HS-27A (cell line): ENCODE results near the gene KAZN.
"Not testable (repeated sequence)": the region's sequence is repeated elsewhere in the genome, so short reads cannot be mapped to it uniquely, and the experiment has no call there.

Source experiments
- DNase-seq: peaks from one replicate; pipeline ENCODE4 v3.0.0-alpha.2; 2012; ENCODE audit warnings: low read depth, missing footprints

KAZN gene

DNA sequence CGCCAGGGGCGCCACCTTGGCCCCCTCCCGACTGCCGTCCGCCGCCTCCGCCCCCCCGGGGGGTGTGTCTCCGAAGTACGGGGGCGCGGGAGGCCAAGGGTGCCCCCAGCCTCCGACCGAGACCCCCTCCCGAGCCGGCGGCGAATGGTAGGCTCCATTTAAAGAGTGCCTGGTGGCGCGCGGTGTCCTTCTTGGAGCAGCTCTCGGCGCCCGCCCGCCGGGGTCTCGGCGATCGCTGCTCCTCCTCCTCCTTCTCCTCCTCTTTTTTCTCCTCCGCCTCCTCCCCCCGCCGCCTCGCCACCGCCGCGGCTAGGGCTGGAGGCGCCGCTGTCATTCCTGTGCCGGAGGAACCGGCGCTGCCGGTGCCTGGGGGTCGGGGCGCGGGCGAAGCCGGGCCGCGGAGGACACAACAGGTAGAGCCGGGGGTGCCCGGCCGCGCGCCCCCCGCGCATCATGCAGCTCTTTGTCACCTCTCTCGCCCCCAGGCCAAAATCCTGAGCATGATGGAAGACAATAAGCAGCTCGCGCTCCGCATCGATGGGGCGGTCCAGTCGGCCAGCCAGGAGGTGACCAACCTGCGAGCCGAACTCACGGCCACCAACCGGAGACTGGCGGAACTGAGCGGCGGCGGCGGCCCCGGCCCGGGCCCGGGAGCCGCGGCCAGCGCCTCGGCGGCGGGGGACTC lies at the start of gene KAZN:
Gene KAZN, plus strand, starts transcription at position 188 of the 685 bp plus-strand sequence.
- no peak for DNase-seq

DNA sequence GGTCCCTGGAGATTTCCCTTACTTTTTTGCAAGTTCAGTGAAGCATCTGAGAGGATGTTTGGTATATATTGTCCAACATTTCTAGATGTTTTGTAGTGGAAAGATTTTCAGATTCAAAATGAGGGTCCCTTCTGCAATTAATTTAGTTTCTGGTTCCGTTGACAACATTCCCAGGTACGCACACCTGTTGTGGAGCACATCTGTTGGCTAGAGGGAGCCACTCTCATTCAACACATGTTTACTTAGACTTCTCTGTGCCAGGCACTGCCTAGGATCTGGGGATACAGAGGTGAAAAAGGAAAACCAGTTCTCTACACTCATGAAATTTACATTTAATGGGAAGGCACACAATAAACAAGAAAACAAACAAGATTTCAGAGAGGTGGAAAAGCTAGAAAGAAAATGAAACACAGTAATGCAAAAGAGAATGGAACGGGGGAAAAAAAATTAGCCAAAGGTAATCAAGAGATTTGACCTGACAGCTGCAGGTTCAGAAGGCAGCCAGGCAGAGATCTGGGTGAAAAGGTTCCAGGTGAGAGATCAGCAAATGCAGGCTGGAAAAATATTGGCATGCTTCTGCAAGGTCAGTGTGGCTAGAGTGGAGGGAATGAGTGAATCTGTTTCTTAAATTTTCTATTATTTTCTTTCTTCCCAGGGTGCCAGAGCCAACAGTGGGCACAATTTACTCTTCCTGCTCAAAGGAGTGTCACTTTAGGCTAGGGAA lies 48.4 kb upstream of the KAZN start:
- DNase-seq: no peak

DNA sequence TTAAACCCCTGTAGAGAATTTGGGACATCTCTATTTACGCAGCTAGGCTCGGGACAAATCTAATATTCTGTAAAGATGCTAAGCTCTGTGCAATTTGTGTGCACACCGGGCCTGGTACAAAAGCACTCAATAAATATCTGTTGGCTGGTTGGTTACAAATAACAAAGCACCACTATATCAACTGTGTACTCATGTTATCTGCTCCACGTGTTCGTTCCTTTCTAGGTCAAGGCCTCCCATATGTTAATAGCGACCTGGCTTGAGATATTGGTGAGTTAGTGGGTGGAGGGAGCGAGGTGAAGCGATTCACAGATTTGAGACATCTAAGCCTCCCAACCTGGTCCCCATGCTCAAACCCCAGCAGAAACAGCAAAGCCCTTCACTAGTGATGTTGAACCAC lies 47.1 kb upstream of the KAZN start:
- no peak for DNase-seq

DNA sequence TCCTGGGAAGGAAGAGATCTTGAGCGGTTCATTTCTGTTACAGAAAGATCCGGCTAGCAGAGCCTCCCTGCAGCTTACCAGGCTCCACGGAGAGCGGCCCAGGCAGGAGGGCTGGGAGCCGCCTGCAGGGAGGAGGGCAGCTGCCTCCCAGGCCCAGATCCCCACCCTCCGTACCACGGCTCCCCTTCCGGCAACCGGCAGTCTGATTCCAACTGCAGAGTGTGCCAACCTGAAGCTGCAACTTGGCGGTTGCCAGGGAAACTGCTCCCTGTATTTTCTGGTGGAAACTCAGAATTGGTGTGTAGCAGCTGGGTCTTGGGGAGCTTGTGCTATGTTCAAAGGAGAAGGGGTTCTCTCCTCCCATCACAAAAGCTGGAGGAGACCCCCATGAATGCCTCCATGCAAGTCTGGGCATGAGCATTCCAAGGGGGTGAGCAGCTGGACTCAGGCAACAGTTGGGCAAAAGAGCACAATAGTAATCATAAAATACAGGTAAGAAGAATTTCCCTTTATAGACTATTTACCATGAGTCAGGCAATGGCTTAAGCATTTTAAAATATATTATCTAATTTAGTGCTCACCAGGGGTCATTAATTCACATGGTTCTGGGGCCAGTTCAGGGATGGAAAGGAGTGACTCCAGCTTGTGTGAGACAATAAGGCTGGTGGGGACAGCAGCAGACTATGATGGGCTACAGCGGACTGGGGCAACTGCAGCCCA lies 46.1 kb upstream of the KAZN start:
- DNase-seq: no peak

DNA sequence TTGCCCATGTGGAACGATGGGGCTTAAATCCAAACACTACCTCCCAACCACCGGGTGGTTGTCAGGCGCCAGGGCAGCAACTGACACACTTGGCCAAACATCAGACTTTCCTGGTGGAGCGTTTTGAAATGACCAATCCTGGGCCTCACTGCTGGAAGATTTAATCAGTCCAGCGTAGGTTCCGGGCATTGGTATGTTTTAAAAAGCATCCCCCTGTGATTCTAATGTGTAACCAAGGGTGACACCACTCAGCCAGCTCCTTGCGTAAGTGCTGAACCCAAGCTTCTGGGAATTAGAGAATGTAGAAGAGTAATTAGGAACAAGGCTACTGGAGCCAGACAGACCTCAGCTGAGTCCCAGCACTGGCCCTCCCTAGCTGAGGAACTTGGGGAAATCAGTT lies 44.8 kb upstream of the KAZN start:
- no peak for DNase-seq

DNA sequence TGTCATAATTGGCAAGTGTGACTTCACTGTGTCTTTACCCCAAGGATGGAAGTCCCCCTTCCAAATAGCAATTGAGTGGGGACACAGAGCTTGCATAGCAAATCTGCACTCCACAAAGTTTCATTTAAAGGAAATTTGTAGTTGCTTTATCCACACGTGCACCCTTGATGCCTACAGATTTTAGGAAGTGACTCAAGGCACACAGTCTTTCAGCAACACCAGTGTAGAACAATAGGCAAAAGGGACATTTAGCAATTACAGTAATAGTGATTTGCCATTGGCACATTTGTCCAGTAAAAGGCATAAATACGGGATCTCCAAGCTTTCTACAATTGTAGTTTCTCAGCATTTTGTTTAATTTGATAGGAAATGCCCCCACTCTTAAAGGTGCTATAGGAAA lies 43.4 kb upstream of the KAZN start:
- DNase-seq: no peak

DNA sequence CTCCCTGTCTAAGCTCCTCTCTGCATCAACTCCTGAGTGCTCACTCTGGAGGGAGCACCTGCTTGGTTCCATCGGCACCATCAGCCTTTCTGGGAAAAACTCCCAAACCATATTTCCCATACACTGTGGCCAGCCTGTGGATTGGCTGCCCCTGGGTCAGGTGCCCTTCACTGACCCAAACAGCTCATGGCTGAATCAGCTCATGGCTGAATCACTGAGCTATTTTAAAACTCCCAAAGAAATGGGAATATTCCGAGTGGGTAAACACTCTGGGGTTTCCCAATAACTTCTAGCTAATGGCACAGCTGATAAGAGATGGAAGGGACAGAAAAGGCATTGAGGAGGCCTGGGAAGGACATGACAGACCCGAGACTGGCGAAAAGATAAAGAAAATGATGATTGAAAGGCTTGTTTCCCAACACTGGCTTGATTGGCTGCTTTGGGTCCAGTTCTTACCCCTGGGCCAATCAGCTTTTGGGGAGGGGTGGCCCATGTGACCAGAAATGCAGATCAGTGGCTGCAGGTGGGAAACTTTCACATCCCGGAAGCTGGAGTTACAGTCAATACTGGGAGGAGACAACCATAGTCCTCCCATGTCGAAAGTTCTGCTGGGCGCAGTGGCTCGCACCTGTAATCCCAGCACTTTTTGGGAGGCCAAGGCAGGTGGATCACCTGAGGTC lies 37.3 kb upstream of the KAZN start:
- DNase-seq: no peak

DNA sequence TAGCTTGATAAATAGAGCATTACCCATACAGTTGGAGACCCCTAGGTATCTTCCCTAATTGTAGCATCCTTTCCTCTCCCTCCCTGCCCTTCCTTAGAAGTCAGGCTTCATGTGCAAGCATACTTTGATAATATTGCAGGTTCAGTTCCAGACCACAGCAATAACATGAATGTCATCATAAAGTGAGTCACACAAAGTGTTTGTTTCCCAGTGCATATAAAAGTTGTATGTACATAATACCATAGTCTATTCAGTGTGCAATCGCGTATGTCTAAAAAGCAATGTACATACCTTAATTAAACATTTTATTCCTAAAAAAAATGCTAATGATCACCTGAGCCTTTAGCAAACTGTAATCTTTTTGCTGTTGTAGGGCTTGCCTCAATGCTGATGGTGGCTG lies 33.4 kb upstream of the KAZN start:
- DNase-seq: no peak

DNA sequence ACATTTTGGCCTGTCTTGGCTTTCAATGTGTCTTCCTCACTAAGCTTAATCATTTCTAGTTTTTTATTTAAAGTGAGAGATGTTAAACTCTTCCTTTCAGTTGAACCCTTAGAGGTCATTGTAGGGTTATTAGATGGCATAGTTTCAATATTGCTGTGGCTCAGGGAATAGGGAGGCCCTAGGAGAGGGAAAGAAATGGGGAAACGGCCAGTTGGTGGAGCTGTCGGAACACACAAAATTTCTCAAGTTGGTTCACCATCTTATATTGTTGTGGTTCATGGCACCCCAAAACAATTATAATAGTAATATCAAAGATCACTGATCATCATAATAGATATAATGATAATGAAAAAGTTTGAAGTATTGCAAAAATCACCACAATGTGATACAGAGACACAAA lies 31.4 kb upstream of the KAZN start:
- no peak for DNase-seq

DNA sequence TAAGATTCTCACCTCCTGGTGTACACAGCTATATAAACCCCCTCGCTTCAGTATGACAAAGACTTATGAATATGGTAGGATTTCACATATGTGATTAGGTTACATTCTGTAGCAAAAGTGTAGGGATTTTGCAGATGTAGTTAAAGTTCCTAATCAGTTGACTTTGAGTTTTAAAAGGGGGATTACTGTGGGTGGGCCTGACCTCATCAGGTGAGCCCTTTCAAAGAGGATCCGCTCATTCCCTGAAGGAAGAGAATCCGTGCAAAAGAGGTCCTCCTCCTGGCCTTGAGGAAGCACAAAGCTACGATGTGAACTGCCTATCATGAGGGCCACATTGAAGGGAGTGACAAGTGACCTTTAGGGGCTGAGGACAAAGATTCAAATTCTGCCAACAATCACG lies 30.6 kb upstream of the KAZN start:
- DNase-seq: no peak

DNA sequence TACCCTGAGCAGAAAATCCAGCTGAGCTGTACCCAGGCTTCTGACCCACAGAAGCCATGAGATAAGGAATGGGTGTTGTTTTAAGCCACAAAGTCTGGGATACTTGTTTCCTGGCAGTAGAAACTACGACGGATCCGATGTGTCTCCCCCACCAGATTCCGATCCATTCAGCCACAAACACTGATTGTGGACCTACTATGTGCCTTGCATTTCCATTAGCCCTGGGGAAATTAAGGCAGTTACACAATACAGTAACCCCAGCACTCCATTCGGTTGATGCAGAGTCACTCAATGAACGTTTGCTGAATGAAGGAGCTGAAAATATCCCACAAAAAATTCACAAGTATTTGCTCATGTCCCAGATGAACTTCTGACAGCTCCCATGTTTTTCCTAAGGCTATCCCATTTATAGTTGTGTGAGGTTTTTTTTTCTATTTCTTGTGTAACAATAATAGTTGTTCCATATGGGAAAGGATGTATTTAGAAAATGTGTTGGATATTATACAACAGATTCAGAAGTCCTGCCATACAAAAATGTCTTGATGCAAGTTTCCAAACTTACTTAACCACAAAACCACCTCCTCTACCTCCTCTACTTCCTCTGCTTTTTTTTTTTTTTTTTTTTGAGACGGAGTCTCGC lies 29.6 kb upstream of the KAZN start:
- no peak for DNase-seq

DNA sequence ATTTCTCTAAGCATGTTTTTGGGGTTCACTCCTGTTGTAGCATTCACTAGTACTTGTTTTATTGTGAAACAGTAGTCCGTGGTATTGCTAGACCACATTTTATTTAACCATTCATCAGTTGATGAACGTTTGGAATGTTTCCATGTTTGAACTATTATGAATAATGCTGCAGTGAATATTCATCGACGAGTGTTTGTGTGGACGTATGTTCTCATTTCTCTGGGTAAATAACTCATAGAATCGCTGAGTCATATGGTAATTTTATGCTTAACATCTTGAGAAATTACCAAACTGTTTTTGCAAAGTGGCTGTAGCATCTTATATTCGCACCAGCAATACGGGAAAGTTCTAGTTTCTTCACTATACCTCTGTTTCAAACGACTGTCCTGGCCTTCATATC lies 28.0 kb upstream of the KAZN start:
- no peak for DNase-seq

DNA sequence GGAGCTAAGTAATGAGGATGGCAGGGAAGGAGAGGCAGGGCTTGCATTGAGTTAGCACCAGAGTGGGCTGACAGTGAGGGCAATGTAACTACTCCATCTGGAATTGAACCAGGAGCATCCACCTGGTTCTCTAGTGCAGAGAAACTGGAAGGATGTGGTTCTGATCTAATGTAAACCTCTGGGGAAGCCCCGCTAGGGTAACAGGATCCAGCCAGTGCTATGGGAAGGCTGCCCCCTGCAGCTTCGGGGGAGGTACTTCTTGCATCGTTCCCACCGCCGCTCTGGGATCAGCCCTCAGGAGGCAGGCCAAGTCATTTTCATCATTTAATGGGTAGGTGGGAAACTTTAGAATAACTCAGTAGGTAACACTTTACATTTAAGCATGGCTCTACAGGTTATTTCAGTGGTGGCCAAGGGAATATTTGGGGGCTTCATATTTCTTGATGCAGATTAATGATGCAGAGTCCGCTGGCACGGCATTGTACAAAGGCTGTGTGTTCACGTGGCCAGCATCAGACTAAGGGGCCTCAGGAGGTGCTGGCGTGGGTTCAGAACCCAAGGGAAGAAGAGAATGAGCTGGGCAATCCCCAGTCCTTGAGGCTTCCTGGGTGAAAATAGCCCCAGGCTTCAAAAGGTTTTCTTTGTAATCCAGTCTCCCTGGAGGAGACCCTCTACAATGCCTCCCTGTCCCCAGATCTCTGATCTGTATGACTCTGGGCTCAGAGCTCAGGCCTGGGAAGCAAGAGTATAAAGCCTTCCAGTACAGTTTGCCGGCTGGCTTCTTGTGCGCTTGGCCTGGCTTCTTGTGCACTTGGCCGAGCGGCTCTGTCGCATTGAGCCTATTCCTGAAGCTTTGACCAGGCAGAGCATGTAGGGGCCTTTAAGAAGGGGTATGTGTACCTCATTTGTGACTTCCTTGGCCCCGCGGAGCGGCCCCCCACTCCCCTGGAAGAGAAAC lies 26.4 kb upstream of the KAZN start:
- no peak for DNase-seq

DNA sequence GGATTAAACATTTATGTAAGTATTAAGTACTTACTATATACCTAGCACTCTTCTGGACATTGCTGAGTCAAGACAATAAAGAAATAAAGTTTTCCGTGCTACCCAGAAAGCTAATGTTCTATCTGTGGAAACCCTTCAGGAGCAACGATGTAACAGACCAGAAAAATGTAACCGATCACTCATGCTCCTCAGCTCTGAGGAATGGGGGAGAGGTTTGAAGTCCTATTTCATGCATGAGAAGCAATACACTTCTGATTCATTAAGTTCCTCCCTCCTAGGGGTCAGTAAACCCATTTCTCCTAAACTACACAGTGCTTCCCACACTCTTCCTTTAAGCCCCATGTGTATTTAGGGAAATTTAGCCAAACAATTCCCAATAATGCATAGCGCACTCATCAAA lies 25.6 kb upstream of the KAZN start:
- DNase-seq: no peak

DNA sequence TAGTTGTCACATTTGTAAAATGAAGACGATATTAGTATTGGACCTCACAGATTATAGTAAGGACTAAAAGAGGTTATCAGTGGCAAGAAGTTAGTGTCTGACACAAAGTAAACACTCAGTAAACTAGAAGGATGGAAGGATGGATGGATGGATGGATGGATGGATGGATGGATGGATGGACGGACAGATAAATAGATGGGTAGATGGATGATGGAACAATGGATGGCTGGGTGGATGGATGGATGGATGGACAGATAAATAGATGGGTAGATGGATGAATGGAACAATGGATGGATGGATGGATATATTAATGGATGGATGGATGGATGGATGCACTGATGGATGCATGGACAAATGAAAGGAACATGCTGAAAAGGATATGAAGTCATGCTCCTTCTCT lies 22.3 kb upstream of the KAZN start:
- DNase-seq: no peak

DNA sequence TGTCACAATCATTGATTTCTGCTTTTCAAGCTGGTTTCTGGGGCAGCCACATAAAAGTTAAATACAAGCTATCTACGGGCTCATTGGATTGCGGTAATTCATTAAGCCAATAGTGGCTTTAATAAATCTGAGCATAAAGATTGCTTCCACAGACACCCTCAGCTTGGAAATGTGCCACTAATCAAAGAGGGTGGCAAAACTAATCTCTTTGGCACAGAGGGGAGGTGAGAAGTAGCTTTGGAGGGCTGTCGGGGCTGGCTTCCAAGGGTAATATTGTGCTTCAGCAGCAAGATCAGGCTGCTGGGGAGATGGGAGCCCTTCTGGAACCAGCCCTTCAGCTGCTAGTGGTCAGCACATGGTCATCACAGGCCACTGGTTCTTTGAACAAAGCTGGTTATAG lies 21.2 kb upstream of the KAZN start:
- no peak for DNase-seq

DNA sequence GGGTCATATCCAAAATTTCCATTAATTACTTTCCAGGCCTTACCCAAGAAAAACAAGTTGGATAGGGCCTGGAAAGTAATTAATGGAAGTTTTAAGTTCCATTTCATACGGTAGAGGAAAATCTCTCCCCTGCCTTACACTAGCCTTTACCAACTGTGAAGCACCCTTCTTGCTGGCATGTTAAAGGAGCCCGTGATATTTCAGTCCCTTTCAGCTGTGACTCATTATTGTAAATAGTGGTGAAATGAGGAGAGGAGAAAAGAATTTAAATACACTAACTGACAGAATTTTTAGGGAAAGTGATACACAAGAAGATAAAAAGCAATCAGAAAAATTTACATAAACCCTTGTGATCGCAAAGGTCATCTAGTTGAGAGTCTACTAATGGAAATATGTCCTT lies 20.3 kb upstream of the KAZN start:
- no peak for DNase-seq

DNA sequence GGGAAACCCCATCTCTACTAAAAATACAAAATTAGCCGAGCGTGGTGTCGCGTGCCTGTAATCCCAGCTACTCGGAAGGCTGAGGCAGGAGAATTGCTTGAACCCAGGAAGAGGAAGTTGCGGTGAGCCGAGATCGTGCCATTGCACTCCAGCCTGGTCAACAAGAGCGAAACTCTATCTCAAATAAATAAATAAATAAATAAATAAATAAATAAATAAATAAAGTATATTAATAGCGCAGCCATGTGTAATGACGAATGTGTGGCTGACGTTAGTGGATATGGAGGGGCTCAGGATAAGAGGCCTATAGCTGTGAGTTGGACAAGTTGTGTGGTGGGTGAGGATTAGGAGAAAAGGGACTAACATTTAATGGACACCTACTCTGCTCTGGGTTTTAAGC lies 18.2 kb upstream of the KAZN start:
- DNase-seq: not testable (repeated sequence)

DNA sequence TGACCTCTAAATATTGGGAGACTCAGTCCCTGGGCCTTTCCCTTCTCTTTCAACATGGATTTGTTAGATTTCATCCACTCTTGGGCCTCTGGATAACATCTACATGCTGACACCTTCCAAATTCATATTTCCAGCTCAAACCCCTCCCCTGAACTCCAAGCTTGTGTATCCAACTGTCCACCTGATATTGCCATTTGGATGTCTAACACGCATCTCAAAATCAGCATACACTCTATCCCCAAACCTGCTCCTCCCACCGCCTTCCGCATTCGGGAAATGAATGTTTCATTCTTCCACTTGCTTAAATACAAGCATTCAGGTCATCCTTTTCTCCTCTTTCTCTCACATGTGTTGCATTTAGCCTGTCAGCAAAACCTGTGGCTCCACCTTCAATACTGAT lies 17.5 kb upstream of the KAZN start:
- DNase-seq: no peak

DNA sequence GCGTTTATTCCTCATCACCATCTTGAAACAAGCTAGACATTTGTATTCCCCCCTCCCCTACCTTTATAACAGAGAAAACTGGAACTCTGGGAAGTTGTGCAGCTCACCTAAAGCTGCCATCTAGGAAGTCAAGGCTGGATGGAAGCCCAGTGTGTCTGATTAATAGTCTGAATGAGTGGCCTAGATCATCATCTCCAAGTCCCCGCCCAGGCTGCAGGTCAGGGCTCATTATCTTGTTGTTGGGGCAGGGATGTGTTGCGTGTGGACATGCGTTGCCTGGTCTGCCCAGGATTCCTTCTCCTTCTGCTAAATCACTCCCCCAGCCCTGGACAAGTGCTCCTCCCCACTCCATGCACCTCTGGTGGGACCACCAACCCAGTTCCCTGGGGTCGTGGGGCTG lies 14.7 kb upstream of the KAZN start:
- DNase-seq: no peak

DNA sequence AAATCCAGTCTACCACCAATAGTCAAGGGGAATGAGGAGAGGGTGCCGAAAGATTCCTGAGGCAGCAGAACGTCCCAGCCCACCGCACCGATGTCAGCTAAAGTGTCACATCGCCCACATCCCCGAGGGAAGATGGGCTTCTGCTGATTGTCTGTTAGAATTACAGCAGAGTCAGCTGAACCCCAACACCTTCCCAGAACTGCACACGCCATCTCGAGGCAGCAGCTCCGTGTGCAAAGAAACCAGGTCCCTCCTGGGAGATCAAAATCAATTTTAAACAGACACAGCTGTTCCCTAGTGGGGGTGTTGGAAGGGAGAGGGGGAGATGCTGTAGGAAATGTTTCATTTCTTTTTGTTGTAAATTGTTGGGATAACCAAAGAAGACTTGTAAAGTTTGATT lies 12.8 kb upstream of the KAZN start:
- no peak for DNase-seq
